ENCODE data around the gene EIF2B5.
"Not testable (repeated sequence)": the region's sequence is repeated elsewhere in the genome, so short reads cannot be mapped to it uniquely, and the experiment has no call there.

EIF2B5 gene

GRCh38 chr3:184142199-184142598, 7.0 kb downstream of the EIF2B5 start:
- Histone ChIP-seq H3K36me3 (peaks cover 92 to 100% (median 98%) of the 10 kb centered on the region in 11 experiments), H3K27ac (no peak overlapping the region), H4K20me1 (peaks cover 0 to 87% (median 73%) of the 10 kb centered on the region in 11 experiments; a peak in 20 of 22 replicates), H3K9me3 (replicated peaks in 1 of 11) (no peaks in the 10 kb centered on the region), H3K27me3 (no peaks in the 10 kb centered on the region), H3K4me1 (peaks cover 8 to 26% (median 20%) of the 10 kb centered on the region in 10 experiments), H3K9ac (0 out of 22 replicates have a peak overlapping the region, but pooled peaks of 2 of the 11 experiments have one; percentile 5 to 7), H3K4me3 (no peak overlapping the region), H3K4me2 (no peak overlapping the region)
- TF ChIP-seq Cebpa-rat (IDR thresholded peaks at IDR 0.05): no peak

GRCh38 chr3:184143327-184143726, 8.2 kb downstream of the EIF2B5 start:
- H3K4me2 ChIP-seq: no peak overlapping the region
- H3K27me3 ChIP-seq: no peaks in the 10 kb centered on the region
- TF ChIP-seq Cebpa-rat (IDR thresholded peaks at IDR 0.05): no peak
- H3K9me3 ChIP-seq (replicated peaks in 1 of 11): no peaks in the 10 kb centered on the region
- peak overlapping the region in 2 of 11 experiments; percentile 10 to 53; a peak in 2 of 22 replicates for H3K9ac ChIP-seq
- H3K4me3 ChIP-seq: no peak overlapping the region
- peaks cover 0 to 76% (median 61%) of the 10 kb centered on the region in 11 experiments; a peak in 18 of 22 replicates for H4K20me1 ChIP-seq
- H3K4me1 ChIP-seq: peaks cover 0 to 18% (median 15%) of the 10 kb centered on the region in 10 experiments; a peak in 9 of 20 replicates
- peaks cover 82 to 89% (median 87%) of the 10 kb centered on the region in 11 experiments for H3K36me3 ChIP-seq
- H3K27ac ChIP-seq: no peak overlapping the region

DNA sequence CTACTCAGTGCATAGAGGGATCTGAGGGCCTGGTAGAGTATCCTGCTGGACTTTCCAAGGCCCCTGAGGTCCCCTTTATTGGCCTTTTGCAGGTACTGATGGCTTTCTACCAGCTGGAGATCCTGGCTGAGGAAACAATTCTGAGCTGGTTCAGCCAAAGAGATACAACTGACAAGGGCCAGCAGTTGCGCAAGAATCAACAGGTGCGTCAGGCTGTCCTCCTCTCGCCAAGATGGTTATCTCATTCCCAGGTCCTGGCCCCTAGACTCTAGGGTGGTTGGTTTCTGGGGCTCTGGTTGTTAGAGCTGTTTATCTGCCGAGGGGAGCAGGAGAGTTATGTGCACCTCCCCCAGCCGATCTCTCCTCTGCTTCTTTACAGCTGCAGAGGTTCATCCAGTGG, 9.3 kb downstream of the EIF2B5 start:
- no peak overlapping the region for H3K27ac ChIP-seq
- H3K4me1 ChIP-seq: peaks cover 0 to 18% (median 15%) of the 10 kb centered on the region in 10 experiments; a peak in 9 of 20 replicates
- H3K4me2 ChIP-seq: peak overlapping the region in 5 of 11 experiments; percentile 12 to 37 (median 26); a peak in 5 of 22 replicates
- peaks cover 0 to 64% (median 50%) of the 10 kb centered on the region in 11 experiments; a peak in 17 of 22 replicates for H4K20me1 ChIP-seq
- no peaks in the 10 kb centered on the region for H3K27me3 ChIP-seq
- peak in 7 of 11 experiments; percentile 20 to 80 (median 55); a peak in 8 of 22 replicates for TF ChIP-seq Cebpa-rat (IDR thresholded peaks at IDR 0.05)
- peaks cover 71 to 78% (median 75%) of the 10 kb centered on the region in 11 experiments for H3K36me3 ChIP-seq
- H3K9ac ChIP-seq: peak overlapping the region in 7 of 11 experiments; percentile 0 to 33 (median 15); a peak in 5 of 22 replicates
- H3K4me3 ChIP-seq: no peak overlapping the region
- H3K9me3 ChIP-seq (replicated peaks in 1 of 11): no peaks in the 10 kb centered on the region

DNA sequence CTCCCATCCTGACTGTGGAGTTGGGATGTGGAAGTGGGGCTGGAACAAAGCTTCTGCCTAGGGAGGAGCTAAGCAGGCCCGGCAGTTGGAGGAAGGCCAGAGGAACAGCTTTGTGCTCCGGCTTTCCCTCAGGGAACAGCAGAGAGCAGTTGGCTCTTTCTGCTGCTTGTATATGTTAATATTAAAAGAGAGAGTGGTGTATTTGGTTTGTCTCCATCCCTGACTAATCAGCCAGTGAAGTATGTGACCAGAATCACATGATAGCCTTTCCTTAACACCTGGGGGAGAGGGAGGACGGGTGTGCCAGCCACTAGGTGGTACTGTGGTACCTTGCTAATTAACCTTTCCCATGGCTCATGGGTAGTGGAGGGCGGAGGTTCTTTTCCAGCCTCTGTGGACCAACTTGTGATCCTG, 10.0 kb downstream of the EIF2B5 start:
- no peak for TF ChIP-seq Cebpa-rat (IDR thresholded peaks at IDR 0.05)
- no peaks in the 10 kb centered on the region for H3K27me3 ChIP-seq
- H3K36me3 ChIP-seq: peaks cover 65 to 72% (median 69%) of the 10 kb centered on the region in 11 experiments
- no peaks in the 10 kb centered on the region for H3K9me3 ChIP-seq (replicated peaks in 1 of 11)
- H3K27ac ChIP-seq: no peak overlapping the region
- peak overlapping the region in 5 of 11 experiments; percentile 12 to 37 (median 26); a peak in 6 of 22 replicates for H3K4me2 ChIP-seq
- peak overlapping the region in 6 of 11 experiments; percentile 0 to 33 (median 14); a peak in 6 of 22 replicates for H3K9ac ChIP-seq
- H3K4me1 ChIP-seq: peaks cover 0 to 18% (median 15%) of the 10 kb centered on the region in 10 experiments; a peak in 9 of 20 replicates
- peaks cover 0 to 59% (median 44%) of the 10 kb centered on the region in 11 experiments; a peak in 17 of 22 replicates for H4K20me1 ChIP-seq
- H3K4me3 ChIP-seq: no peak overlapping the region

- Histone ChIP-seq H3K4me3 (no peak overlapping the region), H3K27ac (no peak overlapping the region), H3K9me3 (replicated peaks in 1 of 11) (no peaks in the 10 kb centered on the region), H3K9ac (no peak overlapping the region), H3K4me1 (peaks cover 0 to 18% (median 15%) of the 10 kb centered on the region in 10 experiments; a peak in 9 of 20 replicates), H3K36me3 (peaks cover 58 to 65% (median 62%) of the 10 kb centered on the region in 11 experiments), H4K20me1 (peaks cover 0 to 52% (median 37%) of the 10 kb centered on the region in 11 experiments; a peak in 16 of 22 replicates), H3K27me3 (no peaks in the 10 kb centered on the region), H3K4me2 (peak overlapping the region in 1 of 11 experiments; percentile 23; a peak in 1 of 22 replicates)
- TF ChIP-seq Cebpa-rat (IDR thresholded peaks at IDR 0.05): no peak
Observed at GRCh38 chr3:184145751-184146270, 10.7 kb downstream of the EIF2B5 start.

DNA sequence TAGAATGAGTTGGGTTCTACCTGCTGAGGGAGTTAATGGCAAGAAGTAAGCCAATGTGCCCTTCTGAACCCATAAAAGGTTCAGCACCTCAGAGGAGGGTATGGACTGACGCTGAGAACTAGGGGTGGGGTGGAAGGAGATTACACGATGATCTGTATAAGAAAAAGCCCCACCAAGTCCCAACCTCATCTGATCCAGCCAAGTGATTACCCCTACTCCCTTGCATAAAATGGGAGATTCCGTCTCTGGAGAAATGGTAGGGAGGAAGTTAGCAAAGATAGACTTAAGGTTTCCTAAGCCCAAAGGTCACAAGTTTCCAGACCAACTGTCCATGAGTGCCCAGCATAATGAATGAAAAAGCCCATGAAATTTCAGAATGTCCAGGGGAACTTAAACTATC, 12.9 kb downstream of the EIF2B5 start:
- Histone ChIP-seq H3K27me3 (no peaks in the 10 kb centered on the region), H3K9ac (no peak overlapping the region), H3K9me3 (replicated peaks in 1 of 11) (no peaks in the 10 kb centered on the region), H3K27ac (no peak overlapping the region), H3K4me2 (no peak overlapping the region), H4K20me1 (peaks cover 0 to 32% (median 22%) of the 10 kb centered on the region in 11 experiments; a peak in 14 of 22 replicates), H3K36me3 (peaks cover 35 to 42% (median 40%) of the 10 kb centered on the region in 11 experiments), H3K4me3 (no peak overlapping the region), H3K4me1 (peaks cover 0 to 18% (median 15%) of the 10 kb centered on the region in 10 experiments; a peak in 9 of 20 replicates)
- TF ChIP-seq Cebpa-rat (IDR thresholded peaks at IDR 0.05): no peak

DNA sequence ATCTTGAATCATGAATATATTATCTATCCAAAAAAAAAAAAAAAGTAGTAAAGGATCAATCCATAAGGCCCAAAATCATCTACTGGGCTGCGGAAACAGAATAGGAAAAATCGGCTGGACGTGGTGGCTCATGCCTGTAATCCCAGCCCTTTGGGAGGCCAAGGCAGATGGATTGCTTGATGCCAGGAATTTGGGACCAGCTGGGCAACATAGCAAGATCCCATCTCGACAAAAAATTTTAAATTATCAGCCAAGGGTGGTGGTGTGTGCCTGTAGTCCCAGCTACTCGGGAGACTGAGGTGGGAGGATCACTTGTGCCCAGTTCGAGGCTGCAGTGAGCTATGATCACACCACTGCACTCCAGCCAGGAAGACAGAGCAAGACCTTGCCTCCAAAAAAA, 14.0 kb downstream of the EIF2B5 start:
- Histone ChIP-seq H3K4me1 (peaks cover 0 to 16% (median 13%) of the 10 kb centered on the region in 10 experiments; a peak in 11 of 20 replicates), H3K27ac (no peak overlapping the region), H3K4me3 (no peak overlapping the region), H3K9me3 (replicated peaks in 1 of 11) (no peaks in the 10 kb centered on the region), H3K9ac (no peak overlapping the region), H3K36me3 (peaks cover 25 to 32% (median 29%) of the 10 kb centered on the region in 11 experiments), H3K27me3 (no peaks in the 10 kb centered on the region), H3K4me2 (no peak overlapping the region), H4K20me1 (peaks cover 0 to 21% (median 16%) of the 10 kb centered on the region in 11 experiments; a peak in 13 of 22 replicates)
- TF ChIP-seq Cebpa-rat (IDR thresholded peaks at IDR 0.05): no peak

GRCh38 chr3:184149770-184150169, 14.6 kb downstream of the EIF2B5 start:
- H3K4me2 ChIP-seq; H3K9me3 ChIP-seq (replicated peaks in 1 of 11); H3K9ac ChIP-seq; H3K27me3 ChIP-seq; H3K27ac ChIP-seq; H3K4me3 ChIP-seq: not testable (repeated sequence)
- peaks cover 5 to 16% (median 11%) of the 10 kb centered on the region in 10 experiments; a peak in 14 of 20 replicates for H3K4me1 ChIP-seq
- peaks cover 0 to 15% (median 10%) of the 10 kb centered on the region in 11 experiments; a peak in 13 of 22 replicates for H4K20me1 ChIP-seq
- peaks cover 18 to 25% (median 23%) of the 10 kb centered on the region in 11 experiments for H3K36me3 ChIP-seq

All from BLaER1 treated with 17β-estradiol and CSF1 and Interleukin-3, amounts not matched to agents 10 nM and 100 nM (cell line).